Raji (cell line): ENCODE results near the gene PRKG1.

Source experiments
- POLR2A ChIP-seq: IDR thresholded peaks from 2 replicates; pipeline ENCODE4 v1.6.1; 2011; ENCODE audit warnings: low read depth, low read length, control low read depth; ENCODE audit not compliant: insufficient read depth

The PRKG1 gene

GRCh38 chr10:51302316-51302715 lies 228.0 kb downstream of the PRKG1 start:
- no peak for TF ChIP-seq POLR2A

- no peak for TF ChIP-seq POLR2A
Measured at GRCh38 chr10:51308116-51308515, 233.8 kb downstream of the PRKG1 start.

GRCh38 chr10:51311228-51311627 lies 236.9 kb downstream of the PRKG1 start:
- TF ChIP-seq POLR2A = no peak

- TF ChIP-seq POLR2A = no peak
Measured at GRCh38 chr10:51312817-51313216, 238.5 kb downstream of the PRKG1 start.

GRCh38 chr10:51313251-51313650 lies 239.0 kb downstream of the PRKG1 start:
- TF ChIP-seq POLR2A = no peak

- TF ChIP-seq POLR2A = no peak
Measured at GRCh38 chr10:51313773-51314478, 239.6 kb downstream of the PRKG1 start.

- no peak for TF ChIP-seq POLR2A
Measured at GRCh38 chr10:51314481-51314880, 240.2 kb downstream of the PRKG1 start.

- TF ChIP-seq POLR2A = no peak
Measured at GRCh38 chr10:51318399-51319172, 244.3 kb downstream of the PRKG1 start.

- TF ChIP-seq POLR2A = no peak
Measured at GRCh38 chr10:51319173-51319435, 244.8 kb downstream of the PRKG1 start.

- no peak for TF ChIP-seq POLR2A
Measured at GRCh38 chr10:51321300-51321699, 247.0 kb downstream of the PRKG1 start.

- no peak for TF ChIP-seq POLR2A
Measured at GRCh38 chr10:51321980-51322379, 247.7 kb downstream of the PRKG1 start.

GRCh38 chr10:51325649-51326048 lies 251.4 kb downstream of the PRKG1 start:
- no peak for TF ChIP-seq POLR2A

- no peak for TF ChIP-seq POLR2A
Measured at GRCh38 chr10:51326174-51326573, 251.9 kb downstream of the PRKG1 start.

GRCh38 chr10:51327432-51327831 lies 253.1 kb downstream of the PRKG1 start:
- TF ChIP-seq POLR2A = no peak

GRCh38 chr10:51340366-51340765 lies 266.1 kb downstream of the PRKG1 start:
- no peak for TF ChIP-seq POLR2A

GRCh38 chr10:51340845-51341610 lies 266.7 kb downstream of the PRKG1 start:
- no peak for TF ChIP-seq POLR2A

- TF ChIP-seq POLR2A = no peak
Measured at GRCh38 chr10:51342381-51342780, 268.1 kb downstream of the PRKG1 start.

GRCh38 chr10:51343391-51343790 lies 269.1 kb downstream of the PRKG1 start:
- TF ChIP-seq POLR2A = no peak
